ENCODE measurements around the gene NKX2-2.

- TF ChIP-seq TEAD4 (CRISPR knock-in tag; IDR thresholded peaks at IDR 0.05) (no peak), JAZF1 (CRISPR knock-in tag; IDR thresholded peaks at IDR 0.05) (no peak), JUN (CRISPR knock-in tag; IDR thresholded peaks at IDR 0.05) (no peak), ESRRA (CRISPR knock-in tag; IDR thresholded peaks at IDR 0.05; ENCODE audit: borderline replicate concordance) (no peak), NFE2L1 (CRISPR knock-in tag; IDR thresholded peaks at IDR 0.05) (no peak), ELF4 (CRISPR knock-in tag; IDR thresholded peaks at IDR 0.05; ENCODE audit: low read depth) (no peak)
Observed at GRCh38 chr20:21507400-21508229, 6.2 kb downstream of the NKX2-2 start.

All from WTC11 (cell line).